NK-92 treated with Interleukin-12 subunit alpha and Interleukin-12 subunit beta, amount 100 ng/mL, for 24 hours (cell line): ENCODE results near the gene BLOC1S4.
"Not testable (repeated sequence)": the region's sequence is repeated elsewhere in the genome, so short reads cannot be mapped to it uniquely, and the experiment has no call there.

ENCODE experiments used
- DNase-seq: peaks from one replicate; lab custom pipeline; 2025; lab: John Stamatoyannopoulos, UW

BLOC1S4 gene

DNA sequence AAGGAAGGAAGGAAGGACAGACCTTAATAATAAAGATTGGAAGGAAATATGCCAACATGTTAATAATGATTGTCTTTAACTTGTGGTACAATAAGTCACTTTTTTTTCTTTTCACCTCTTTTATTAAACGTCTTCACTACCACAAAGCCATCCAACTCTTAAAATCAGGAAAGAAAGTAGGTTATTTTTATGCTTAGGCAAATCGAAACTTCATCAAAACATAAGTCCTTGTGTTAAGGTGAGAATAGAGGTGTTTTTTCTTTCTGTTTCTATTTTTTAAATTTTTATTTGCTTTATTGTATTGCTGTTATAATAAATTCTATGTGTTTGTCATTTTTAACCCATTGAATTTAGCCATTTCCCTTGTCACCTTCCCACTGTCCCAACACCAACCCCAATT is 26.5 kb downstream of the BLOC1S4 start:
- no peak for DNase-seq

GRCh38 chr4:6742989-6743388 is 27.0 kb downstream of the BLOC1S4 start:
- DNase-seq: no peak

GRCh38 chr4:6746721-6747293 is 30.8 kb downstream of the BLOC1S4 start:
- no peak for DNase-seq

- DNase-seq: no peak
Measured at GRCh38 chr4:6747294-6748051, 31.5 kb downstream of the BLOC1S4 start.

GRCh38 chr4:6748286-6748685 is 32.3 kb downstream of the BLOC1S4 start:
- no peak for DNase-seq

DNA sequence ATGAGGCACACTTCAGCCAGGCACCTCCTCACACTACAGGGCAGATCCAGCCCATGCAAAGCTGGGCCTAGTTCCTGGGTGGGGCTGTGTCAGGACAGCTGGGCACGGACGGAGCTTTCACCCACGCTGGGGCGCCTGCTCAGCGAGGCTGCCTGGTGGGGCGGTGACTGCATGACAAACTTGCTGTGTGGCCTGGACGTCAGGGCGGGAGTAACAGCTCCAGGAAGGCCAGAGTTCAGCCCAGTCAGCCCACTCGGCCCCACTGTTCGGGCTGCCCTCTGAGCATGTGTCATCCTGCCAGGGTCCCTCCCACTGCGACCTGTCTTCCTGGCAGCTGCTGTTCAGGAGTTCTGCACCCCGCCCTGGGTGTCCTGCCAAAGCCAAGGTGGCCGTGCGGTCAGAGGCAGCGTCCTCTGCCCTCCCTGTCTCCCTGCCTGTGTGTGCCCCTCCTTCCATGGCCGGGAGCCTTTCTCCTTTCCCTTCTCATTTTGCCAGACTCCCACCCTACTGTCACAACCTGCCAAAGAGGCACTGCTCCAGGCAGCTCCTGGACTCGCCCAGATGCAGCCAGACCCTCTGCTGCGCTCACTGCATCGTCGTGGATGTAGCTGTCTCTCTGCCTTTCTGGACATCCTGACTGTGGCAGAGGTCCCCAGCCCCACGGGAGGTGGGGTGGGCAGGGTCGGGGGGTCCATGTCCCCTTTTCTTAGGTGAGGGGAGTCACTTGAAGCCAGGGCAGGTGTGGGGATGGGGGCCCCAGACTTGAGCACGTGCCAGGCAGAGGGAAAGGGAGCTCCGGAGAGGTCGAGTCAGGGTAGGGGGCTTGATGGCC is 33.6 kb downstream of the BLOC1S4 start:
- no peak for DNase-seq

- DNase-seq: no peak
Measured at GRCh38 chr4:6750286-6751221, 34.6 kb downstream of the BLOC1S4 start.

DNA sequence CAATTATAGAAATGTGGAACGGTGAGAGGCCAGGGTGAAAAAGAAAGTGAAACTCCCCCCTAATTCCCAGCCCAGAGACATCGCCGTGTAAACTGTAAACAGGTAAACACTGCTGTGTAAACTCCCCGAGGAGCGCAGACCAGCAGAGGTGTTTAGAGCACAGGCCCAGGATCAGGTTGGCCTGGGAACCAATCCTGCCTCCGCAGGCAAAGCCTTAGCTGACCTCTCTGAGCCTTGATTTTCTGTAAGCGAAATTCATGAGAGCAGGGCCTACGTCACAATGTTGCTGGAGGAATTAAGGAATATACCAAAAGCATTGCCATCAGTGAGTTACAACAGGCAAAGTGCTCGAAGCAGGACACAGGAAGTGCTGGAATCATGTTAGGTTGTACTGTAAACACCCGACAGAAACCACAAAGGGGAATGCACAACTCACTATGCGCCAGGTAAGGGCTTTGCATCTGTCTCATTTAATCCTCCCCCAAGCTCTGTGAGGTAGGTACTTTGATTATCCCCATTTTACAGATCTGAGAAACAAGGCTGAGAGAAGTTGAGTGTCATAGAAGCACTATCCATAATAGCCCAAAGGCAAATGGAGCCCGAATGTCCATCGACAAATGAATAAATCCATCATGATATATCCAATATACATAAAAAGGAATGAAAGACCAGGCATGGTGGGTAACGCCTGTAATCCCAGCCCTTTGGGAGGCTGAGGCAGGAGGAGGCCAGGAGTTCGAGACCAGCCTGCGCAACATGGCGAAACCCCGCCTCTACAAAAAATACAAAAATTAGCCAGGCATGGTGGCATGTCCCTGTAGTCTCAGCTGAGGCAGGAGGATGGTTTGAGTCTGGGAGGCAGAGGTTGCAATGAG is 35.9 kb downstream of the BLOC1S4 start:
- no peak for DNase-seq

DNA sequence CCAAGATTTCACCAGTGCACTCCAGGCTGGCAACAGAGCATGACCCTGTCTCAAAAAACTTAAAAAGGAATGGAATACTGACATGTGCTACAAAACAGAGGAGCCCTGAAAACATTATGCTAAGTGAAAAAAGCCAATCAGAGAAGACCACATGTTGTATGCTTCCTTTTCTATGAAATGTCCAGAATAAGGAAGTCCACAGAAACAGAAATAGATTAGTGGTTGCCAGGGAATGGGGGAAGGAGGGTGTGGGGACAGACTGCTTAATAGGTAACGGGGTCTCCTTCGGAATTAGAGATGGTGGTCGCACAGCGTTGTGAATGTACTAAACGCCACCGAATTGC is 36.5 kb downstream of the BLOC1S4 start:
- no peak for DNase-seq

- no peak for DNase-seq
Measured at GRCh38 chr4:6753103-6753560, 37.2 kb downstream of the BLOC1S4 start.

DNA sequence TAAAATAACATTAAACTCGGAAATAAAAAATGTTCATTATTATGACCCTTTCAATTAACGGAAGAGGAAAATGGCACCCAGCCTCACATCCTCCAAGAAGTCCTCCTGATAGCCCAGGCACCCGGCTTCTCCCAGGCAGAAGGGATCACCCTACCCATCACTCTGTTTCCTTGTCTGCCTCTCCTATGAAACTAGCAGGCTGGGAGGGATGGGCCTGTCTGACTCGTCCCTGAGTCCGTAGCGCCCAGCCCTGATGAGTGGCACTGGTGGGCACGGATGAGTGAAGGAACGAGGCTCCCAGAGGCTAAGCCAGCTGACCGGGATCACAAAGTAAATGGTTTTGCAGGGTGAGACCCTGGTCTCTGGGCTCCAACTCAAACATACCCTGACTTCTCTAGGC is 37.9 kb downstream of the BLOC1S4 start:
- no peak for DNase-seq

- no peak for DNase-seq
Measured at GRCh38 chr4:6754481-6755087, 38.6 kb downstream of the BLOC1S4 start.

DNA sequence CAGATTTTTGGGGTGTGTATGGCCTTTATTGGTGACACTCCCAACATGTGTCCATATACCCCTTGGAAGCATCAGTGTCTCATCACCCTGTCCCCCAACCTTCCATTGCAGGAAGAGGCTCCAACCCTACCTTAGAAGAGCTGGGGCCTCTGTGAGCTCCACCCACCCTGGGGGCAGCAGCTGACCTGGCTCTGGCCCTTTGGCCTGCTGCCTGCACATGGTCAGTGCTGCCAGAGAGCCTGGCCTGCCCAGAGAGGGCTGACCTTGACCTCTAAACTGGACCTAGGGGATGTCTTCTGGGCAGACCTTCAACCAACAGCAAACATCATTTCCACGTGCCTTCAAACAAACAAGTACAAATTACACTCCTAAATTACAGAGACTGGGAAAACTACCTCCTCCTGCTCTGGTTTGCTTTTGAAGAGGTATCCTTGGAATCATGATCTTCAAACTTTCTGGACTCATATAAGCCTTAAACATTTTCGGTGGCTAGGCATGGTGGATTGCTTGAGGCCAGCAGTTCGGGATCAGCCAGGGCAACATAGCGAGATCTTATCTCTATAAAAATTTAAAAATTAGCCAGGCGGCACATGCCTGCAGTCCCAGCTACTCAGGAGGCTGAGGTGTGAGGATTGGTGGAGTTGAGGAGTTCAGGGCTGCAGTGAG is 39.2 kb downstream of the BLOC1S4 start:
- no peak for DNase-seq

DNA sequence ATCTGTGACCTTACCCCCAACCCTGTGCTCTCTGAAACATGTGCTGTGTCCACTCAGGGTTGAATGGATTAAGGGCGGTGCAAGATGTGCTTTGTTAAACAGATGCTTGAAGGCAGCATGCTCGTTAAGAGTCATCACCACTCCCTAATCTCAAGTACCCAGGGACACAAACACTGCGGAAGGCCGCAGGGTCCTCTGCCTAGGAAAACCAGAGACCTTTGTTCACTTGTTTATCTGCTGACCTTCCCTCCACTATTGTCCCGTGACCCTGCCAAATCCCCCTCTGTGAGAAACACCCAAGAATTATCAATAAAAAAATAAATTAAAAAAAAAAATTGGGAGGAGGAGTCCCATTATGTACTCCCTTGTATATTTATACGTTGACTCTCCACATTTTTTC is 40.4 kb downstream of the BLOC1S4 start:
- DNase-seq: not testable (repeated sequence)

GRCh38 chr4:6758728-6759127 is 42.8 kb downstream of the BLOC1S4 start:
- DNase-seq: no peak

GRCh38 chr4:6760865-6761264 is 44.9 kb downstream of the BLOC1S4 start:
- no peak for DNase-seq

GRCh38 chr4:6761649-6762615 is 46.0 kb downstream of the BLOC1S4 start:
- DNase-seq: no peak

DNA sequence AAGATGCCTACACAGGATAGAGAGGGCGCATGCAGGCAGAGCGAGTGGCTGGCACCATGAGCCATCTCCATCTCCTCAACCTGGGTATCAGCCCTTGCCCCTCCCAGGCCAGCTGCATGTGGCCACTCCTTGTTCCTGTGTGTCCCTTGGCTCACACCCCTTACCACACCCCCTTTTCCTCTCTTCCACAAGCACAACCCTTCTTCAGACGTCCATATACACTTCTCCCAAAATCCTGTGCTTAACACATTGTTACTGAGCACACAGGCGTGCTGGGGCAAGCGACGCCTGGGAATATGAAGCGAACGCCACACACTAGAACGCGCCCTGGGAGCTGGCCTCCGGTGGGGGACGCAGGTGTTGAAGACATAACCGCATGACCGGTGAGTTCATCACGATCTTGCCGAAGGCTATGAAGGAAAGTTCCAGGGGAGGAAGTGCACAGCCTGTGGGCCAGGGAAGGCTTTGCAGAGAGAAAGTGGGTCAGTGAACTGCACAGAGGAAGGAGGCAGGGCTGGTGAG is 47.4 kb downstream of the BLOC1S4 start:
- DNase-seq: no peak
